GM12864 (cell line): Measurements from ENCODE around the gene CNGB1.

Experiments used
- DNase-seq: peaks from one replicate; pipeline ENCODE4 v3.0.0-alpha.2; 2011; ENCODE audit warnings: low read depth
- H3K4me3 ChIP-seq: 2 replicates; pipeline ENCODE4 v1.5.1; 2011; ENCODE audit warnings: mild to moderate bottlenecking, low read depth, low read length, control low read depth
- TF ChIP-seq, protein P1 (sequence below): IDR thresholded peaks from 2 replicates; pipeline ENCODE4 v1.5.1; 2011; ENCODE audit warnings: low read depth, mild to moderate bottlenecking, moderate library complexity, low read length, control low read depth, inconsistent platforms; ENCODE audit errors: missing control alignments

Gene CNGB1

DNA sequence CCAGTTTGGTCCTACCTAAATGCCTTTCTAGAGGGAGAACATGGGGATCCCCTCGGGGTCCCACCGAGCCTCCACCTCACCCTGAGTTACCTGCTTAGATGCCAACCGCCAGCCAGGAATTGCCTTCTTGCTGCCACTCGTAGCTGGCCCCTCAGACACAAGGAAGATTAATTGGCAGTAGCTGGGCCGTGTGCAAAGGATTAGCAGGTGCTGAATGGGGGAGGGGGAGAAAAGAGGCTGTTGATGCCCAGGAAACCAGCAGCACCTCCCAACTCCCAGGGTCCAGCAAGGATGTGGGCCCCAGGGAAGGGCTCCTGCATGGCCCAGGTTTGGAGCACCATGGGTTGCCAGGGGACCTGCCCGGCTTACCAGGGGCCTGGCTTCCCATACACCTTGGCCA, at the start of gene CNGB1:
Gene CNGB1, minus strand, starts transcription at position 159 of the 400 bp plus-strand sequence. CDS start 3,842 bp downstream, outside the sequence.
- DNase-seq: no peak
- H3K4me3 ChIP-seq: no peak within 1 kb of the TSS
- TF ChIP-seq, protein P1, sequence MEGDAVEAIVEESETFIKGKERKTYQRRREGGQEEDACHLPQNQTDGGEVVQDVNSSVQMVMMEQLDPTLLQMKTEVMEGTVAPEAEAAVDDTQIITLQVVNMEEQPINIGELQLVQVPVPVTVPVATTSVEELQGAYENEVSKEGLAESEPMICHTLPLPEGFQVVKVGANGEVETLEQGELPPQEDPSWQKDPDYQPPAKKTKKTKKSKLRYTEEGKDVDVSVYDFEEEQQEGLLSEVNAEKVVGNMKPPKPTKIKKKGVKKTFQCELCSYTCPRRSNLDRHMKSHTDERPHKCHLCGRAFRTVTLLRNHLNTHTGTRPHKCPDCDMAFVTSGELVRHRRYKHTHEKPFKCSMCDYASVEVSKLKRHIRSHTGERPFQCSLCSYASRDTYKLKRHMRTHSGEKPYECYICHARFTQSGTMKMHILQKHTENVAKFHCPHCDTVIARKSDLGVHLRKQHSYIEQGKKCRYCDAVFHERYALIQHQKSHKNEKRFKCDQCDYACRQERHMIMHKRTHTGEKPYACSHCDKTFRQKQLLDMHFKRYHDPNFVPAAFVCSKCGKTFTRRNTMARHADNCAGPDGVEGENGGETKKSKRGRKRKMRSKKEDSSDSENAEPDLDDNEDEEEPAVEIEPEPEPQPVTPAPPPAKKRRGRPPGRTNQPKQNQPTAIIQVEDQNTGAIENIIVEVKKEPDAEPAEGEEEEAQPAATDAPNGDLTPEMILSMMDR: no peak

DNA sequence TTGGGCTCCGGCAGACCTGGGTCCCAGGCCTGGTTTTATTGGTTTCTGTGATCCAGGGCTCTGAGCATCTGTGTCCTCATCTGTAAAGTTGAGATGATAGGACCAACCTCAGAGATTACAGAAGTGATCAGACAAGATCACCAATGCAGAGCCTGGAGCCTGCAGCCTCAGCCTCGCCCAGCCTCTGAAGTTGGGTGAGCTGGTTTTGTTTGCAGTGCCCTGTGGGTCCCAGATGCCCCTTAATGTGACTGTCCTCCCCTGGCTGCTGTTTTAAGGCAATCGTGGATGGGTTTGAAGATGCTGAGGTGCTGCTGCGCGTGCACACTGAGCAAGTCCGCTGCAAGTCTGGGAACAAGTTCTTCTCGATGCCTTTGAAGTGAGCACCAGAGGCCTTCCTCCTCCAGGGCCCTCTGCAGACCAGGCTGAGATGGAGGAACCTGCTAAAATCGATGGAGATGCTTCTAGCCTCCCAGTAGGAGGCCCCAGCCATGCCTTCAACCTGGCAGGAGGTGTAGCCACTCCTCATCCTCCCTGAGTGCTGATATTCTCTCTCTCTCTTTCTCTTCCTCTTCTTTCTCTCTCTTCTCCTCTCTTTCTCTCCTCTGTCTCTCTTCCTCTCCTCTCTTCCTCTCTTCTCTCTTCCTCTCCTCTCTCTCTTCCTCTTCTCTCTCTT, 49.1 kb upstream of the CNGB1 start:
- no peak for DNase-seq
- TF ChIP-seq, protein P1: no peak
- no peak overlapping the region for H3K4me3 ChIP-seq

DNA sequence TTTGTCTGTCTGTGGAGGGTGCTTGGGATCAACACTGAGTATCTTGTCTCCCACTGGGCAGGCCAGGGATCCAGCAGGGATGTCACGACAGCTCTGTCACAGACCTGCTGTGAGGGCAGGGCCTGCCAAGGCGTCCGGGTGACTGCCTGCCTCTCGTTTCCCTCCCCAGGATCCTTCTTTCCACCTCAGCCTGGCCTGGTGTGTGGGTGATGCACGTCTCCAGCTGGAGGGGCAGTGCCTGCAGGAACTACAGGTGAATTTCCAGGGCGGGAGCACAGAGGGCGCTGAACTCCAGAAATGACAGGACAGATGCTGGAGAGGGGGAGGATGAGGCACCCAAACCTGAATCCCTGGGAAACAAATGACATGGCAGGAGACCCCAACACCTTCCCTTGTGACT, 47.9 kb upstream of the CNGB1 start:
- H3K4me3 ChIP-seq: no peak overlapping the region
- no peak for DNase-seq
- TF ChIP-seq, protein P1: no peak

- TF ChIP-seq, protein P1: no peak
- no peak overlapping the region for H3K4me3 ChIP-seq
- DNase-seq: no peak
Measured at GRCh38 chr16:58016840-58017446, 46.0 kb upstream of the CNGB1 start.

DNA sequence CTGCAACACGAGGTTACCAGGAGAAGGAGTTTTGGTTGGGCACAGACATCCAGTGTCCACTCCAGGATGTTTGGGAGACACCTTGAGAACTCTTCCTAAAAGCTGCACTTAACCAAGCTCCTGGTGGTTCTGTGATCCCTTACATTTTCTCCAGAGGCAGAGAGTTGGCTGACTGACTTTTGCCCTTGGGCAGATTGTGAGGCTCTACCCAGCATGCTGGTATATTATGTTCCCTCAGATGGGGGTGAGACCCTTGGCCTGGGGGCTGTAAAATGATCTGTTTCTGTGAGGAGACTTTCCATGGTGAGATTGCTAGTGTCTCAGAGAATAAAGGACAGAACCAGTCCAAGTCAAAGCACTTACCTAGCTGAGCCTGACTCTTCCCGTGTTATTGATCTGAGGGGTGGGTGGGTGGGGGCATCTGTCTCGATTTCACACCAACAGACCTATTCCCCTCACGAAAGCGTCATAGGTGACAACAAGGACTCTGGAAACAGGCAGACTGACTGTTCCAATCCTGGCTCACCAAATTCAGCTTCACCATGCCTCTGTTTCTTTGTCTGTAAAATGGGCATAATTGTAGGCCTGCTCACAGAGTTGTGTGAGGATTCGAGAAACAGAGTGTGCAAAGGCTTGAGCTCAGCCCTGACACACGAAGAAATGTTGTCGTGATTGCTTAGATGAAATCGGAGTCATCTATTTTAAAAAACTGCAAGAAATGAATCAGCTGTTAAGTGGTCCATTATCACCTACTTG, 42.5 kb upstream of the CNGB1 start:
- no peak overlapping the region for H3K4me3 ChIP-seq
- TF ChIP-seq, protein P1: no peak
- DNase-seq: no peak

- no peak for DNase-seq
- no peak overlapping the region for H3K4me3 ChIP-seq
- TF ChIP-seq, protein P1: no peak
Measured at GRCh38 chr16:58012481-58012880, 41.6 kb upstream of the CNGB1 start.
